ENCODE data around the gene LHCGR. TPM values are rescaled to one million over a fixed set of nuclear protein-coding genes. Genes with fewer than 3 reads are reported as not detected.

The LHCGR gene
- total RNA-seq, 1 experiment from 2014 or later: not detected

DNA sequence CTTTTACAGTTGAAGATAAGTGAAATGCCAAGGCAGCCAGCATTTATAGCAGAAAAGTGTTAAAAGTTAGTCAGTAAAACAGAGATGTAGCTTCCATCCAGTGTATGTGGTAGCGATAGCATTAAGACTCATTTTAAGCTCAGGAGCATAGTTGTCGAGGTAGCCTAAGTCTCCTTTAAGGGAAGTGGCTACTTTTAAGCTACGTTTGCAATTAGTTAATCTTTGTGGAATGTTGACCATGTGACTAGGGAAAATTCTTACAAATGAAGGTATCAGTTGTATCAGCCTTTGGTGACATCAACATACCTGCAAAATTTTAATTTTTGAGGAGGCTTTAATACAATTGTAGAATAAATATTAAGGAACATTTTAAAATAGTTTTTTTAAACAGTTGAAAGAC is 61.9 kb downstream of the LHCGR start:
- H3K36me3 ChIP-seq (ENCODE audit: control insufficient read depth, insufficient read depth, low read length): no peaks in the 10 kb centered on the region
- CTCF ChIA-PET: no interaction called here
- TF ChIP-seq TCF7L2 (IDR thresholded peaks at IDR 0.05; ENCODE audit: low read depth, low read length) (no peak), SIN3A (IDR thresholded peaks at IDR 0.05; ENCODE audit: borderline replicate concordance, insufficient read depth, low read depth, low read length) (no peak), POLR2AphosphoS5 (IDR thresholded peaks at IDR 0.05; ENCODE audit: low read depth, low read length) (no peak), CTCF (IDR thresholded peaks at IDR 0.05) (no peak)
- TF ChIP-seq, protein P1, sequence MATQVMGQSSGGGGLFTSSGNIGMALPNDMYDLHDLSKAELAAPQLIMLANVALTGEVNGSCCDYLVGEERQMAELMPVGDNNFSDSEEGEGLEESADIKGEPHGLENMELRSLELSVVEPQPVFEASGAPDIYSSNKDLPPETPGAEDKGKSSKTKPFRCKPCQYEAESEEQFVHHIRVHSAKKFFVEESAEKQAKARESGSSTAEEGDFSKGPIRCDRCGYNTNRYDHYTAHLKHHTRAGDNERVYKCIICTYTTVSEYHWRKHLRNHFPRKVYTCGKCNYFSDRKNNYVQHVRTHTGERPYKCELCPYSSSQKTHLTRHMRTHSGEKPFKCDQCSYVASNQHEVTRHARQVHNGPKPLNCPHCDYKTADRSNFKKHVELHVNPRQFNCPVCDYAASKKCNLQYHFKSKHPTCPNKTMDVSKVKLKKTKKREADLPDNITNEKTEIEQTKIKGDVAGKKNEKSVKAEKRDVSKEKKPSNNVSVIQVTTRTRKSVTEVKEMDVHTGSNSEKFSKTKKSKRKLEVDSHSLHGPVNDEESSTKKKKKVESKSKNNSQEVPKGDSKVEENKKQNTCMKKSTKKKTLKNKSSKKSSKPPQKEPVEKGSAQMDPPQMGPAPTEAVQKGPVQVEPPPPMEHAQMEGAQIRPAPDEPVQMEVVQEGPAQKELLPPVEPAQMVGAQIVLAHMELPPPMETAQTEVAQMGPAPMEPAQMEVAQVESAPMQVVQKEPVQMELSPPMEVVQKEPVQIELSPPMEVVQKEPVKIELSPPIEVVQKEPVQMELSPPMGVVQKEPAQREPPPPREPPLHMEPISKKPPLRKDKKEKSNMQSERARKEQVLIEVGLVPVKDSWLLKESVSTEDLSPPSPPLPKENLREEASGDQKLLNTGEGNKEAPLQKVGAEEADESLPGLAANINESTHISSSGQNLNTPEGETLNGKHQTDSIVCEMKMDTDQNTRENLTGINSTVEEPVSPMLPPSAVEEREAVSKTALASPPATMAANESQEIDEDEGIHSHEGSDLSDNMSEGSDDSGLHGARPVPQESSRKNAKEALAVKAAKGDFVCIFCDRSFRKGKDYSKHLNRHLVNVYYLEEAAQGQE (IDR thresholded peaks at IDR 0.05; ENCODE audit: insufficient read depth in 1 of 2, low read depth in 2 of 2, low read length in 1 of 2): no peak
- no peaks in the 10 kb centered on the region for H3K9me3 ChIP-seq (ENCODE audit: control insufficient read depth, insufficient read depth, low read depth, low read length)
- intact Hi-C loops (cut with micrococcal nuclease; ENCODE audit: unreplicated experiment) (no loop called here), in situ Hi-C loops (cut with HindIII; ENCODE audit: low pct_unique_long_range_greater_than_20kb, low sequenced_read_pairs) (no loop called here)
- no peak overlapping the region for H3K27ac ChIP-seq (ENCODE audit: low read length)
- H3K27me3 ChIP-seq (ENCODE audit: control insufficient read depth, insufficient read depth, low read length): 0 out of 2 replicates have a peak, but pooled peaks cover 2% of the 10 kb centered on the region
- H3K4me1 ChIP-seq (ENCODE audit: control insufficient read depth, insufficient read depth, low read length): no peaks in the 10 kb centered on the region
- ATAC-seq: no peak
- H3K4me3 ChIP-seq (ENCODE audit: low read depth in 2 of 2, low read length in 2 of 2): no peak overlapping the region
- POLR2A ChIA-PET: no interaction called here
- DNase-seq (ENCODE audit: low read depth, low spot score): no peak
- BruUV-seq (replicated peaks): no TSS peak

GRCh38 chr2:48693066-48693465 is 62.5 kb downstream of the LHCGR start:
- CTCF ChIA-PET: no interaction called here
- no peak for DNase-seq (ENCODE audit: low read depth, low spot score)
- no TSS peak for BruUV-seq (replicated peaks)
- POLR2A ChIA-PET: no interaction called here
- TF ChIP-seq, protein P1 (IDR thresholded peaks at IDR 0.05; ENCODE audit: insufficient read depth in 1 of 2, low read depth in 2 of 2, low read length in 1 of 2): no peak
- TF ChIP-seq TCF7L2 (IDR thresholded peaks at IDR 0.05; ENCODE audit: low read depth, low read length) (no peak), POLR2AphosphoS5 (IDR thresholded peaks at IDR 0.05; ENCODE audit: low read depth, low read length) (no peak), SIN3A (IDR thresholded peaks at IDR 0.05; ENCODE audit: borderline replicate concordance, insufficient read depth, low read depth, low read length) (no peak), CTCF (IDR thresholded peaks at IDR 0.05) (no peak)
- no peak overlapping the region for H3K27ac ChIP-seq (ENCODE audit: low read length)
- H3K9me3 ChIP-seq (ENCODE audit: control insufficient read depth, insufficient read depth, low read depth, low read length): no peaks in the 10 kb centered on the region
- no peak overlapping the region for H3K4me3 ChIP-seq (ENCODE audit: low read depth in 2 of 2, low read length in 2 of 2)
- no peaks in the 10 kb centered on the region for H3K4me1 ChIP-seq (ENCODE audit: control insufficient read depth, insufficient read depth, low read length)
- 0 out of 2 replicates have a peak, but pooled peaks cover 2% of the 10 kb centered on the region for H3K27me3 ChIP-seq (ENCODE audit: control insufficient read depth, insufficient read depth, low read length)
- in situ Hi-C loops (cut with HindIII; ENCODE audit: low pct_unique_long_range_greater_than_20kb, low sequenced_read_pairs) (no loop called here), intact Hi-C loops (cut with micrococcal nuclease; ENCODE audit: unreplicated experiment) (no loop called here)
- ATAC-seq: no peak
- no peaks in the 10 kb centered on the region for H3K36me3 ChIP-seq (ENCODE audit: control insufficient read depth, insufficient read depth, low read length)
